ENCODE results near the gene QPRT. TPM values are rescaled to one million over a fixed set of nuclear protein-coding genes. Genes with fewer than 3 reads are reported as not detected.
"Not testable (repeated sequence)": the region's sequence is repeated elsewhere in the genome, so short reads cannot be mapped to it uniquely, and the experiment has no call there.

QPRT gene
- polyA plus RNA-seq, 4 donors = 30.2 to 286 (median 32.0) TPM

DNA sequence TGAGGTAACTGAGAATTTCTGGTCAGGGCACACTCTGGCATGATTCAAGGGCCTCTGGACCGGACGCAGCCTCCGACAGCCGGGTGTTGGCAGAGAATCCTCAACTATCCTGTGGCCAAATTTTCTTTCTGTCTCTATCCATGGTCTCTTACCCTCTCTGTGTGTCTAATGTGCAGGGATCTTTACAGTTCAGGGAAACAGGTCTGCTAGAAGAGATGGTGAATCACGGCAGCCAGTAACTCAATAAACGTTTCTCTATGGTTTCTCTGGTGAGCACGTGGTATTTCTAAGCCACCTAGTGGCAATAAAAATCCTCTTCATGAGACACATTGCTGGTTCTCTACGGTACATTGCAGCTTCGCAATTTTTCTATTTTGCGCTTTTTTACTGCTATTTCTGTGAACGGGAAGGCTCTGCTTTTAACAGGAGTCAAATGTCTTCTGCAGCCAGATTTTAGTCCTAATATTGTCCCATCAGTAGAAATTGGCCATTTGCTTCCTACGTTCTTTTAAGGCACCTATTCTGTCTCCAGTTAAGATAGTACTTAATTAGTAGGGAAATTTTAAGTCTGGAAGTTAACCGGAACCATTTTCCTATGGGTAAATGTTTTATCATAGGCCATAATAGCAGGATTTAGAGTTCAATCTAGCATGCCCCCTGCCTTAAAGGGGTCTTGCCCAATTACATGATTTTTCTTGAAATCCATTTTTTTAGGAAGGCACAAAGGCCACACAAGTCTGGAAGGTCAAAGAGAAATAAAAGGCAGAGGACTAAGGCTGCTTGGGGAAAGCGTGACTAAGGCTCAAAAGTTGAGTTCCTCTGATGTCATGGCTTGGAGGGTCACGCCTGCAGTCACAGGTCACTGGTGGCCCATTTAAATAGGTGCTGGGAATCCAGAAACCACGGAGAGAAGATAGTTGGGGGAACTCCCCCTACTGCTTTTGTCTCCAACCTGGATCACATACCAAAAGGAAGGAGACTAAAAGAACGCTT lies 31.5 kb downstream of the QPRT start:
- Histone ChIP-seq H3K36me3 (ENCODE audit: control insufficient read depth in 3 of 3, insufficient read depth in 2 of 3, low read depth in 1 of 3, low read length in 3 of 3) (no peaks in the 10 kb centered on the region), H3K4me3 (ENCODE audit: low read depth in 1 of 3, low read length in 3 of 3) (no peak overlapping the region), H3K9me3 (ENCODE audit: control insufficient read depth in 2 of 2, insufficient read depth in 1 of 2, low read depth in 1 of 2, low read length in 1 of 2) (no peaks in the 10 kb centered on the region), H3K4me1 (ENCODE audit: control insufficient read depth in 3 of 3, insufficient read depth in 2 of 3, low read depth in 1 of 3, low read length in 2 of 3) (no peaks in the 10 kb centered on the region), H3K27me3 (ENCODE audit: control insufficient read depth in 3 of 3, insufficient read depth in 3 of 3, low read length in 3 of 3) (no peaks in the 10 kb centered on the region), H3K27ac (ENCODE audit: low read depth in 1 of 3, low read length in 2 of 3) (no peak overlapping the region)
- 39 to 47% (median 46%) methylated on average over 17 of the region's 17 CpGs for WGBS, 3 donors
- DNase-seq = peak; percentile 80
- no peak for FAIRE-seq

GRCh38 chr16:29712809-29713208 lies 33.8 kb downstream of the QPRT start:
- H3K9me3 ChIP-seq (ENCODE audit: control insufficient read depth in 2 of 2, insufficient read depth in 1 of 2, low read depth in 1 of 2, low read length in 1 of 2) = no peaks in the 10 kb centered on the region
- FAIRE-seq (no peak), DNase-seq (no peak)
- WGBS, 3 donors = 67 to 84% (median 70%) methylated on average over 4 of the region's 4 CpGs
- H3K27ac ChIP-seq (ENCODE audit: low read depth in 1 of 3, low read length in 2 of 3) = no peak overlapping the region
- no peaks in the 10 kb centered on the region for H3K27me3 ChIP-seq (ENCODE audit: control insufficient read depth in 3 of 3, insufficient read depth in 3 of 3, low read length in 3 of 3)
- no peaks in the 10 kb centered on the region for H3K4me1 ChIP-seq (ENCODE audit: control insufficient read depth in 3 of 3, insufficient read depth in 2 of 3, low read depth in 1 of 3, low read length in 2 of 3)
- H3K4me3 ChIP-seq (ENCODE audit: low read depth in 1 of 3, low read length in 3 of 3) = no peak overlapping the region
- H3K36me3 ChIP-seq (ENCODE audit: control insufficient read depth in 3 of 3, insufficient read depth in 2 of 3, low read depth in 1 of 3, low read length in 3 of 3) = no peaks in the 10 kb centered on the region

DNA sequence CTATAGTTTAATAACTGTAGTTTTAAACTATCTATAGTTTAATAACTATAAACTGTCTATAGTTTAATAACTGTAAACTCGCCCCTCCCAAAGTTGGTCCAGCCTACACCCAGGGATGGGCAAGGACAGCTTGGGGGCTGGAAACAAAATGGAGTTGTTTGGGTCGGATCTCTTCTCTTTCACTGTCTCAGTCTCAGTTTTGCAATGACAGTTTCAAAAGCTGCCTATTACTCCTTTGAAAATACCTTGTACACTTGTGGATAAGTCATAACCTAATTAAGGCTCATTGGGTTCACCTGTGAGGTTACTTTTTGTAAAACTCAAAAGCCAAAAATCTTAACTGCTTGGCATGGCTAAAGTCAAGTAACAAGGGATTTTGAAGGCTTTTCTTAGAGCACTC lies 35.4 kb downstream of the QPRT start:
- no peaks in the 10 kb centered on the region for H3K9me3 ChIP-seq (ENCODE audit: control insufficient read depth in 2 of 2, insufficient read depth in 1 of 2, low read depth in 1 of 2, low read length in 1 of 2)
- WGBS, 3 donors = 75 to 88% (median 81%) methylated on average over 2 of the region's 2 CpGs
- H3K4me3 ChIP-seq (ENCODE audit: low read depth in 1 of 3, low read length in 3 of 3) = no peak overlapping the region
- H3K27me3 ChIP-seq (ENCODE audit: control insufficient read depth in 3 of 3, insufficient read depth in 3 of 3, low read length in 3 of 3) = no peaks in the 10 kb centered on the region
- no peak overlapping the region for H3K27ac ChIP-seq (ENCODE audit: low read depth in 1 of 3, low read length in 2 of 3)
- no peaks in the 10 kb centered on the region for H3K36me3 ChIP-seq (ENCODE audit: control insufficient read depth in 3 of 3, insufficient read depth in 2 of 3, low read depth in 1 of 3, low read length in 3 of 3)
- no peak for DNase-seq
- no peaks in the 10 kb centered on the region for H3K4me1 ChIP-seq (ENCODE audit: control insufficient read depth in 3 of 3, insufficient read depth in 2 of 3, low read depth in 1 of 3, low read length in 2 of 3)
- no peak for FAIRE-seq

DNA sequence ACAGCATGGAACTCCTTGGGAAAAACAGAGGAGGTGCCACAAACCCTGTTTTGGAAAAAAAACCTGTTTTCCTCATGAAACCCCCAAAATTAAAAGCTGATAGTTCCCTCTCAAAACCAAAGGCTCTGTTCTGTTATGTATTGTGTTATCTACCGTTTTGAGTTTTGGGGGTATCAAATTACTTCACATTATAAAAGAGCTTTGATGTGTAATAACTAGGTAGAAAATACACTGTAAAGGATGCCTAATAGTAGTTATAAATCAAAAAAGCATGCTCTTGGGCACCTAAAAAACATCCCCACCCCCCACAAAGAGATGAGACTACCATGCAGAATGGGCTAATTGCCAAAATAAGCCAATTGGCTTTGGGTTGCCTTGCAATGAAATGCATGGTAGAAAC lies 36.0 kb downstream of the QPRT start:
- Histone ChIP-seq H3K9me3 (ENCODE audit: control insufficient read depth in 2 of 2, insufficient read depth in 1 of 2, low read depth in 1 of 2, low read length in 1 of 2) (no peaks in the 10 kb centered on the region), H3K27me3 (ENCODE audit: control insufficient read depth in 3 of 3, insufficient read depth in 3 of 3, low read length in 3 of 3) (no peaks in the 10 kb centered on the region), H3K4me3 (ENCODE audit: low read depth in 1 of 3, low read length in 3 of 3) (no peak overlapping the region), H3K4me1 (ENCODE audit: control insufficient read depth in 3 of 3, insufficient read depth in 2 of 3, low read depth in 1 of 3, low read length in 2 of 3) (no peaks in the 10 kb centered on the region), H3K27ac (ENCODE audit: low read depth in 1 of 3, low read length in 2 of 3) (no peak overlapping the region), H3K36me3 (ENCODE audit: control insufficient read depth in 3 of 3, insufficient read depth in 2 of 3, low read depth in 1 of 3, low read length in 3 of 3) (no peaks in the 10 kb centered on the region)
- FAIRE-seq = no peak
- WGBS, 3 donors = 3 to 37% (median 33%) methylated on average over 1 of the region's 1 CpG
- DNase-seq = no peak

DNA sequence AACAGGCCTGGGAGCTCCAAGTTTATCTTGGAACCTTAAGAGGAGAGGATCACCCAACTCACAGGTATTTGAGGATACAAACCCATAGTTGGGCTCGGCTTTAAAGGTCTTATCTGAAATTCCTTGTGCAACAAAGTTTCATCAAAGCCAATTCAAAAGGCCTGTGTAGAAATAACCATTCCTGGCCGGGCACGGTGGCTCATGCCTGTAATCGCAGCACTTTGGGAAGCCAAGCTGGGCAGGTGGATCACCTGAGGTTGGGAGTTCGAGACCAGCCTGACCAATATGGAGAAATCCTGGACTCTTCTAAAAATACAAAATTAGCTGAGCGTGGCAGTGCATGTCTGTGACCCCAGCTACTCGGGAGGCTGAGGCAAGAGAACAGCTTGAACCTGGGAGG lies 38.1 kb downstream of the QPRT start:
- DNase-seq = no peak
- no peaks in the 10 kb centered on the region for H3K4me1 ChIP-seq (ENCODE audit: control insufficient read depth in 3 of 3, insufficient read depth in 2 of 3, low read depth in 1 of 3, low read length in 2 of 3)
- H3K36me3 ChIP-seq (ENCODE audit: control insufficient read depth in 3 of 3, insufficient read depth in 2 of 3, low read depth in 1 of 3, low read length in 3 of 3) = no peaks in the 10 kb centered on the region
- no peaks in the 10 kb centered on the region for H3K9me3 ChIP-seq (ENCODE audit: control insufficient read depth in 2 of 2, insufficient read depth in 1 of 2, low read depth in 1 of 2, low read length in 1 of 2)
- no peak overlapping the region for H3K27ac ChIP-seq (ENCODE audit: low read depth in 1 of 3, low read length in 2 of 3)
- FAIRE-seq = no peak
- 87 to 90% (median 89%) methylated on average over 7 of the region's 7 CpGs for WGBS, 3 donors
- no peak overlapping the region for H3K4me3 ChIP-seq (ENCODE audit: low read depth in 1 of 3, low read length in 3 of 3)
- no peaks in the 10 kb centered on the region for H3K27me3 ChIP-seq (ENCODE audit: control insufficient read depth in 3 of 3, insufficient read depth in 3 of 3, low read length in 3 of 3)

DNA sequence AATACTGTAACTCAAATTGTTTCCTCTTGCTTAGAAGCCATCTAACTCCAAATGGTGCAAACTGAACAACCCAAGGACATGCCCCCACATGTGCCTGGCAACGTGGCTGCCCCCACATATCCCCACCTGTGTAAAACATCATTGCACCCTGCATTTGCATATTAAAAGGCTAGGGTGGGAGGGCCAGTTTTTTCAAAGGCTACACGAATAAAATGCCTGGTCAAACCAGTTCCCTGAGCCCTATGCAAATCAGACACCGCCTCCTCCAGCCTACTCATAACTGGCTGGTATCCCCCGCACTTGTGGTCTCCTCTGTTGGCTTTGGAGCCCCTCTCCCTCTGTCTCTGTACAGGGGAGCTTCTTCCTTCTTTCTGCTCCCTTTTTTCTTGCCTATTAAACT lies 40.1 kb downstream of the QPRT start:
- Histone ChIP-seq H3K4me3 (ENCODE audit: low read depth in 1 of 3, low read length in 3 of 3) (no peak overlapping the region), H3K27ac (ENCODE audit: low read depth in 1 of 3, low read length in 2 of 3) (no peak overlapping the region), H3K9me3 (ENCODE audit: control insufficient read depth in 2 of 2, insufficient read depth in 1 of 2, low read depth in 1 of 2, low read length in 1 of 2) (no peaks in the 10 kb centered on the region), H3K36me3 (ENCODE audit: control insufficient read depth in 3 of 3, insufficient read depth in 2 of 3, low read depth in 1 of 3, low read length in 3 of 3) (no peaks in the 10 kb centered on the region), H3K27me3 (ENCODE audit: control insufficient read depth in 3 of 3, insufficient read depth in 3 of 3, low read length in 3 of 3) (no peaks in the 10 kb centered on the region), H3K4me1 (ENCODE audit: control insufficient read depth in 3 of 3, insufficient read depth in 2 of 3, low read depth in 1 of 3, low read length in 2 of 3) (no peaks in the 10 kb centered on the region)
- WGBS, 3 donors = 29 to 45% (median 30%) methylated on average over 4 of the region's 4 CpGs
- no peak for DNase-seq
- no peak for FAIRE-seq

- FAIRE-seq (no peak), DNase-seq (no peak)
- no peaks in the 10 kb centered on the region for H3K36me3 ChIP-seq (ENCODE audit: control insufficient read depth in 3 of 3, insufficient read depth in 2 of 3, low read depth in 1 of 3, low read length in 3 of 3)
- H3K4me1 ChIP-seq (ENCODE audit: control insufficient read depth in 3 of 3, insufficient read depth in 2 of 3, low read depth in 1 of 3, low read length in 2 of 3) = no peaks in the 10 kb centered on the region
- H3K4me3 ChIP-seq (ENCODE audit: low read depth in 1 of 3, low read length in 3 of 3) = no peak overlapping the region
- H3K9me3 ChIP-seq (ENCODE audit: control insufficient read depth in 2 of 2, insufficient read depth in 1 of 2, low read depth in 1 of 2, low read length in 1 of 2) = no peaks in the 10 kb centered on the region
- H3K27me3 ChIP-seq (ENCODE audit: control insufficient read depth in 3 of 3, insufficient read depth in 3 of 3, low read length in 3 of 3) = no peaks in the 10 kb centered on the region
- H3K27ac ChIP-seq (ENCODE audit: low read depth in 1 of 3, low read length in 2 of 3) = no peak overlapping the region
- 81 to 86% (median 83%) methylated on average over 5 of the region's 5 CpGs for WGBS, 3 donors
Observed at GRCh38 chr16:29720703-29721102, 41.7 kb downstream of the QPRT start.

- WGBS, 3 donors = 36 to 43% (median 38%) methylated on average over 19 to 23 of the region's 24 CpGs
- not testable (repeated sequence) for H3K27ac ChIP-seq (ENCODE audit: low read depth in 1 of 3, low read length in 2 of 3); H3K9me3 ChIP-seq (ENCODE audit: control insufficient read depth in 2 of 2, insufficient read depth in 1 of 2, low read depth in 1 of 2, low read length in 1 of 2); H3K4me3 ChIP-seq (ENCODE audit: low read depth in 1 of 3, low read length in 3 of 3); FAIRE-seq; H3K4me1 ChIP-seq (ENCODE audit: control insufficient read depth in 3 of 3, insufficient read depth in 2 of 3, low read depth in 1 of 3, low read length in 2 of 3); H3K27me3 ChIP-seq (ENCODE audit: control insufficient read depth in 3 of 3, insufficient read depth in 3 of 3, low read length in 3 of 3); H3K36me3 ChIP-seq (ENCODE audit: control insufficient read depth in 3 of 3, insufficient read depth in 2 of 3, low read depth in 1 of 3, low read length in 3 of 3)
- peak; percentile 77 to 81 for DNase-seq
Observed at GRCh38 chr16:29721167-29721879, 42.3 kb downstream of the QPRT start.

Data from small intestine (tissue), 7 donors.